AG04450 (cell line): ENCODE measurements around the gene SPN. TPM values are rescaled to one million over a fixed set of nuclear protein-coding genes. Genes with fewer than 3 reads are reported as not detected.

ENCODE experiments used
- CTCF ChIA-PET: fragments of 300-600, 350-600 bp; formaldehyde crosslinking; extraction: SDS; loops from one replicate; lab custom pipeline; 2022; ENCODE audit warnings: antibody characterized with exemption, inconsistent platforms; lab: Charles Lee
- POLR2A ChIA-PET: fragments of 350-600 bp; formaldehyde crosslinking; extraction: SDS; loops from one replicate; lab custom pipeline; 2021; ENCODE audit warnings: antibody characterized with exemption, inconsistent platforms; lab: Yijun Ruan, JAX
- DNase-seq: peaks from one replicate; pipeline ENCODE4 v3.0.0-alpha.2; 2011; ENCODE audit warnings: low read depth, low spot score
- H3K27ac ChIP-seq: one replicate; pipeline ENCODE4 v1.5.1; 2012; ENCODE audit warnings: low read depth, low read length, control low read depth
- H3K27me3 ChIP-seq: one replicate; pipeline ENCODE4 v1.6.0; 2012; ENCODE audit warnings: low read length; ENCODE audit not compliant: control insufficient read depth, insufficient read depth
- H3K4me3 ChIP-seq: 2 replicates; pipeline ENCODE4 v1.5.1; 2011; ENCODE audit warnings: mild to moderate bottlenecking, low read depth, low read length, control low read depth
- H3K9me3 ChIP-seq: 2 replicates; pipeline ENCODE4 v1.5.1; 2012; ENCODE audit warnings: low read length; ENCODE audit not compliant: control insufficient read depth, insufficient read depth
- polyA plus RNA-seq: library from polyadenylated mRNA; depleted of rRNA; stranded (reverse); fragments of >200 nt; gene quantifications from 2 replicates; pipeline ENCODE4 v1.2.3, GENCODE V29; 2011
- TF ChIP-seq, protein P1 (sequence below): IDR thresholded peaks from 2 replicates; pipeline ENCODE4 v1.5.1; 2011; ENCODE audit warnings: low read depth, low read length, control low read depth, inconsistent platforms

The SPN gene
- polyA plus RNA-seq, 1 experiment = 0.04 TPM

DNA sequence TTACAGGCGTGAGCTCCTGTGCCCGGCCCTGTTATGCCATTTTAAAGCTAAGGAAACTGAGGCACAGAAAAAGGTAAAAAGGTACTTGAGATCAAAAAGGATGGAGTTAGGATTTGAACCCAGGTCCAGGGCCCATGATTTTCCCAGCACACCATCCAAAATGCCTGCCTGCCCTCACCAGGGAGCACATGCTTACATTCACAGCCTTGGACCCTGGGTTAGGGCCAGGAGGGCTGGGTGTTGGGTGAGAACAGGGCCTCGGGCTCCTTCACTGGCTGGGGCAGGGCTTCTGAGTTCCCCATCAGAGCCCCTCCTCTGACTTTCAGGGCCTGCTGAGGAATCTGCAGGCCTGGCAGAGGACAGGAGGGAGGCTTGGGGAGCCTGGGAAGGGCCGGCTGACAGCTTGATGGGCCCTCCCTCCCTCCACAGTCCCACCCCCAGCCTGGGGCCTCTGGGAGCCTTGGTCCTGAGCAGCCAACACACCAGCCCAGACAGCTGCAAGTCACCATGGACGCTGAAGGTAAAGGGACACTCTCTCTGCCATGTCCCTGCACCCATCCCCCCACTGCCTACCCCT lies 15.7 kb downstream of the SPN start, which contains the start of gene QPRT:
Gene QPRT (plus strand): TSS at position 490 of the 577 bp plus-strand sequence. CDS start 18 bp downstream, at position 508.
- ChIA-PET CTCF (no interaction called here), POLR2A (interaction anchor here (0.6 kb wide), 1 partner anchor 26 kb away, joined by 3 read pairs; no protein-coding TSS in a partner anchor)
- H3K4me3 ChIP-seq = peak within 1 kb of the TSS; percentile 55
- H3K27me3 ChIP-seq = no peaks in the 10 kb centered on the region
- TF ChIP-seq, protein P1, sequence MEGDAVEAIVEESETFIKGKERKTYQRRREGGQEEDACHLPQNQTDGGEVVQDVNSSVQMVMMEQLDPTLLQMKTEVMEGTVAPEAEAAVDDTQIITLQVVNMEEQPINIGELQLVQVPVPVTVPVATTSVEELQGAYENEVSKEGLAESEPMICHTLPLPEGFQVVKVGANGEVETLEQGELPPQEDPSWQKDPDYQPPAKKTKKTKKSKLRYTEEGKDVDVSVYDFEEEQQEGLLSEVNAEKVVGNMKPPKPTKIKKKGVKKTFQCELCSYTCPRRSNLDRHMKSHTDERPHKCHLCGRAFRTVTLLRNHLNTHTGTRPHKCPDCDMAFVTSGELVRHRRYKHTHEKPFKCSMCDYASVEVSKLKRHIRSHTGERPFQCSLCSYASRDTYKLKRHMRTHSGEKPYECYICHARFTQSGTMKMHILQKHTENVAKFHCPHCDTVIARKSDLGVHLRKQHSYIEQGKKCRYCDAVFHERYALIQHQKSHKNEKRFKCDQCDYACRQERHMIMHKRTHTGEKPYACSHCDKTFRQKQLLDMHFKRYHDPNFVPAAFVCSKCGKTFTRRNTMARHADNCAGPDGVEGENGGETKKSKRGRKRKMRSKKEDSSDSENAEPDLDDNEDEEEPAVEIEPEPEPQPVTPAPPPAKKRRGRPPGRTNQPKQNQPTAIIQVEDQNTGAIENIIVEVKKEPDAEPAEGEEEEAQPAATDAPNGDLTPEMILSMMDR = no peak
- H3K9me3 ChIP-seq = no peaks in the 10 kb centered on the region; the same call in 1 of the 2 replicates
- peak within 1 kb of the TSS; percentile 61 for H3K27ac ChIP-seq
- DNase-seq = no peak

DNA sequence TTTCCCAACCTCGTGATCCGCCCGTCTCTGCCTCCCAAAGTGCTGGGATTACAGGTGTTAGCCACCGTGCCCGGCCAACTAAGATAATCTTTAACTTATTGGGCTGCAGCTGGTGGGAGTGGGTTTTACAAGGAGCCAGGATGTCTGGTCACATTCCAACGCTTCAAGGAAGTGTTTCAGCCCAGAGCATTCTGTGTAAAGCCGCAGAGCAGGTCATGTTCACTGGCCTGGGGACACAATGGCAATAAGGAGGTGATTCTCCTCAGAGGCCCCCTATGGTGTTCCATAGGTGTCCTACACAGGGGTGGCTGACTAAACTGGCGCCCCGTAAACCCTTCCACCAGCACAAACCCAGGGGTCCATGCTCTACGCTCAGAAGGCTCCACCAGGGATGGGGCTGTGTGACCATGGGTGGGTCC lies 17.1 kb downstream of the SPN start:
- ChIA-PET POLR2A (interaction anchor here (0.7 kb wide), 1 partner anchor 220 kb away, joined by 3 read pairs; the partner anchor contains the start of genes ASPHD1 and SEZ6L2), CTCF (interaction anchor here (0.7 to 1.4 kb wide), 2 partner anchors 12 to 744 kb away, joined by 3 read pairs; no protein-coding TSS in a partner anchor)
- Histone ChIP-seq H3K4me3 (no peak overlapping the region), H3K27me3 (no peaks in the 10 kb centered on the region), H3K9me3 (no peaks in the 10 kb centered on the region; the same call in 1 of the 2 replicates), H3K27ac (no peak overlapping the region)
- TF ChIP-seq, protein P1 = no peak
- no peak for DNase-seq

DNA sequence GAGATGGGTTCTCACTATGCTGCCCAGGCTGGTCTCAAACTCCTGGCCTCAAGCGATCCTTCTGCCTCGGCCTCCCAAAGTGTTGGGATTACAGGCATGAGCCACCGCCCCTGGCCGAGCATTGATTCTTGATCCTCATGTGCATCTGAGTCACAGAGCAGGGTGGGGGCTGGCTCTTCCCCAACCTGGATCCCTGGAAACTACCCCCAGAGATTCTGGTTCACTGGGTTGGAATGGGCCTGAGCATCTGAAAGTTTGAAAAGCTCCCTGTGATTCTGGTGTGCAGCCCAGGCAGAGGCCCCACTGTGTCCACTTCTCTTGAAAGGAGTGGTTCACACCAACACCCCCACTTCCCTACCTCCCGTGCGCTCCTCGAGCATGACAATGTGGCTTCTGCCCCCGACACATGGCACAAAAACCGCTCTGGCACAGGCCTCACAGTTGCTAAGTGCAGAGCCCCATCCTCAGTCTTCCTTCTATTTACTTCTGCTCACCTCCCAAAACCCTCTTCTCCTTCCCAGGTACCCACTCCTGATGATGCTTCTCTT lies 20.6 kb downstream of the SPN start:
- ChIA-PET POLR2A (interaction anchor here (0.6 kb wide), 1 partner anchor 41 kb away, joined by 8 read pairs; no protein-coding TSS in a partner anchor), CTCF (no interaction called here)
- Histone ChIP-seq H3K27ac (no peak overlapping the region), H3K9me3 (no peaks in the 10 kb centered on the region), H3K27me3 (no peaks in the 10 kb centered on the region), H3K4me3 (no peak overlapping the region)
- no peak for DNase-seq
- TF ChIP-seq, protein P1 = no peak

DNA sequence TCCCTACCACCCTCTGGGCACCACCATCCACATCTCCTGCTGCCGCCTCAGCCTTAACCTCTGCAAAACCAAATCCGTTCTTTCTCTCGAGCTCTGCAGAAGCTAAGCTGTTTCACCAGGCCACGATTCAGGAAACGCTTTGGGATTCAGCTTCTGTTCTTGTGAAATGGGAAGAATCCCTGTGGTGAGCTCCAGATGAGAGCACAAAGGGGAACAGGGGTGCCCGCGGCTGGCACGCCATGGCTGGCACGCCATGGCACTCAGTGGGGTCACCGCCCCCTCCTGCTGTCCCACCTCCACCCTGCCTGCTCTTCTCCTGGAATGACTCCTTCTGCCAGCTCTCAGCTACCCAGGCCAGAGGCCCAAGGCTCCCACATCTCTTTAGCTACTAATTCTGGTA lies 21.6 kb downstream of the SPN start:
- TF ChIP-seq, protein P1 = no peak
- CTCF ChIA-PET = interaction anchor here (1.2 kb wide), 1 partner anchor 16 kb away, joined by 4 read pairs; no protein-coding TSS in a partner anchor
- Histone ChIP-seq H3K9me3 (no peaks in the 10 kb centered on the region; the same call in 1 of the 2 replicates), H3K27me3 (no peaks in the 10 kb centered on the region), H3K4me3 (no peak overlapping the region), H3K27ac (no peak overlapping the region)
- POLR2A ChIA-PET = no interaction called here
- DNase-seq = no peak

DNA sequence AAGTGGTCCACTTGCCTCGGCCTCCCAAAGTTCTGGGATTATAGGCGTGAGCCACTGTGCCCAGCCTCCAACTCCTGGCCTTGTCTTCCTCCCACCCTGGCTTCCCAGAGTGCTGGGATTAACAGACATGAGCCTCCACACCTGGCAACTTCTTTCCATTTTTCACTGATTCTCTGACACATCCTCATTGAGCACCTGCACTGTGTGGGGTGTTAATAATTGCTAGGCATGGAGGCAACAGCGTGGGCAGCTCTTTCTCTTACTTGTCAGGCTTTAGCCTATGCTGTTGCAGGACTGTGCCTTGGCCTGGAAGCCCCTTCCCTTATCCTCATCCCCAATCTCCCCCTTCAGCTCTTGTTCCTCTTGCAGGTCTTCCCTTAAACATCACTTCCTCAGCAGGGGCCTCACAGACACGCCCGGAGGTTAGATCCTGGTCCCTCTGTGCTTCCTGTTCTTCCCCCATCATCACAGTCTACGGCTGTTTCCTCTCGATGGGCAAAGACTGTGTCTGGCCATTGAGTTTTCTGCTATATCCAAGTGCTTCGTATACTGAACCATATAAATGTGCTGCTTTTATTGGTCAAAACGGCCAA lies 23.8 kb downstream of the SPN start:
- ChIA-PET CTCF (interaction anchor here (1.1 kb wide), 1 partner anchor 14 kb away, joined by 4 read pairs; no protein-coding TSS in a partner anchor), POLR2A (no interaction called here)
- Histone ChIP-seq H3K27ac (no peak overlapping the region), H3K27me3 (no peaks in the 10 kb centered on the region), H3K4me3 (no peak overlapping the region), H3K9me3 (peaks cover 5% of the 10 kb centered on the region; the same call in 1 of the 2 replicates)
- DNase-seq = no peak
- TF ChIP-seq, protein P1 = no peak
